Hepatocyte (in vitro differentiated cells): ENCODE data around the gene JAM3.
"Not testable (repeated sequence)": the region's sequence is repeated elsewhere in the genome, so short reads cannot be mapped to it uniquely, and the experiment has no call there.

Experiments
- CTCF ChIP-seq: fragments of 200-600 bp; sonication (generic); IDR thresholded peaks from 2 replicates; pipeline ENCODE4 v1.5.1; 2016; ENCODE audit warnings: antibody characterized with exemption, mild to moderate bottlenecking; ENCODE audit not compliant: poor library complexity
- EZH2 ChIP-seq: fragments of 200-600 bp; sonication (generic); IDR thresholded peaks from 2 replicates; pipeline ENCODE4 v1.6.1; 2016; ENCODE audit warnings: antibody characterized with exemption, mild to moderate bottlenecking, borderline replicate concordance

DNA sequence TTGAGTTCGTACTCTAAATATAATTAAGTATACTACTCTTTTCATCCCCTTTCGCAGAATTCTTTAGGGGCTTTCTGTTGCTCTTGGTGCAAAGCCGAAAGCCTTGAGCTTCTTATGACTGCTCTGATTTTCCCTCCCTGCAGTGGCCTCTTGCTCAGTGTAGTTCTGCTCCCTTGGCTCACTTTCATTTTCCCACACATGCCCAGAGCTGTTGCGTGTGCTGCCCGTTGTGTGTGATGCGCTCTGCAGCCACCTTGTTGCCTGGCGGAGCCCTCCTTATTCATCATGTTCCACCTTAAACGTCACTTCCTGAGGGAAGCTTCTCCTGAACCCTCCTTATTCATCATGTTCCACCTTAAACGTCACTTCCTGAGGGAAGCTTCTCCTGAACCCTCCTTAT, 23.1 kb downstream of the JAM3 start:
- not testable (repeated sequence) for TF ChIP-seq CTCF, EZH2
